PFSK-1 (cell line): ENCODE data around the gene CDK19.

Source experiments
- FOXP2 ChIP-seq: optimal IDR thresholded peaks from 2 replicates; pipeline ENCODE3; 2011; ENCODE audit warnings: borderline replicate concordance, control low read depth, inconsistent platforms; ENCODE audit not compliant: insufficient read depth; ENCODE audit errors: extremely low read length, extremely low read depth
- POLR2AphosphoS5 ChIP-seq: IDR thresholded peaks from 2 replicates; pipeline ENCODE4 v1.6.1; 2012; ENCODE audit warnings: low read depth, mild to moderate bottlenecking, control low read depth, low read length, moderate library complexity
- SIN3A ChIP-seq: IDR thresholded peaks from 2 replicates; pipeline ENCODE4 v1.6.1; 2012; ENCODE audit warnings: mild to moderate bottlenecking, low read length, moderate library complexity, borderline replicate concordance; ENCODE audit not compliant: insufficient read depth
- TAF1 ChIP-seq: IDR thresholded peaks from 2 replicates; pipeline ENCODE4 v1.6.1; 2012; ENCODE audit warnings: low read length, control low read depth, borderline replicate concordance; ENCODE audit not compliant: insufficient read depth
- TF ChIP-seq, protein P1 (sequence below), 2 experiments: IDR thresholded peaks; 2 replicates each; pipeline versions ENCODE4 v1.6.1 to v1.8.0; 2011 to 2012; ENCODE audit warnings: low read depth in 2 of 2, low read length in 2 of 2, control low read depth in 1 of 2, inconsistent platforms in 1 of 2, mild to moderate bottlenecking in 1 of 2, moderate library complexity in 1 of 2; ENCODE audit not compliant: insufficient read depth in 1 of 2

DNA sequence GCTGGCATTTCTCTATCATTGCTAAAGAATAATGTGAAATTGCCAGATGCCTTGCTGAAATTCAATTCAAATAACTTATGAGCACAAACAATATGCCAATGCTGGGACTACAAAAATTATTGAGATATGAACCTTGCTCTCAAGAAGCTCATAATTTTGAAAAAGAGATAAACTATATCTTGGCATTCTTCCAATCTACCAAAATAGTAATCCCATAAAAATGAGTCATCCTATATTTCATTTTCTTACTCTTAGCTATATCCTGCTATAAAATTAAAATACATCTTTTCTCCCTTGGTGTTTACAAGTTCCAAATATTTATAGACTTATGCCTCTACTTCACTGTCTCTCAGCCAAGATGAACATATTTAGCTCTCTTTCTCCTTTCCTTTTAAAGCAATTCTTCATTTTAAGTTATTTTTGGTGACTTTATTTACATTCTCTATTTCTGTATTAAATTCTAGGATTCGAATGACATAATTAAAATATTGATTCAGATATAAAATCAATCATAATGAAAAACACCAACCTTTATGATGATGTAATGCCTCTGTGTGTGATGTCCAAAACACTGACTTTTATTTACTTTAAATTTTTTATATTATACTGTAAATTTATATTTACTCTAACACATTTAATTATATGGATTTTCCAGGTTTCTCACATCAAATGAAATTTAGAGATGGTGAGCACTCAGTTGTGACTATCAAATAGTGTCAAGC, 152.6 kb downstream of the CDK19 start:
- TF ChIP-seq, protein P1, sequence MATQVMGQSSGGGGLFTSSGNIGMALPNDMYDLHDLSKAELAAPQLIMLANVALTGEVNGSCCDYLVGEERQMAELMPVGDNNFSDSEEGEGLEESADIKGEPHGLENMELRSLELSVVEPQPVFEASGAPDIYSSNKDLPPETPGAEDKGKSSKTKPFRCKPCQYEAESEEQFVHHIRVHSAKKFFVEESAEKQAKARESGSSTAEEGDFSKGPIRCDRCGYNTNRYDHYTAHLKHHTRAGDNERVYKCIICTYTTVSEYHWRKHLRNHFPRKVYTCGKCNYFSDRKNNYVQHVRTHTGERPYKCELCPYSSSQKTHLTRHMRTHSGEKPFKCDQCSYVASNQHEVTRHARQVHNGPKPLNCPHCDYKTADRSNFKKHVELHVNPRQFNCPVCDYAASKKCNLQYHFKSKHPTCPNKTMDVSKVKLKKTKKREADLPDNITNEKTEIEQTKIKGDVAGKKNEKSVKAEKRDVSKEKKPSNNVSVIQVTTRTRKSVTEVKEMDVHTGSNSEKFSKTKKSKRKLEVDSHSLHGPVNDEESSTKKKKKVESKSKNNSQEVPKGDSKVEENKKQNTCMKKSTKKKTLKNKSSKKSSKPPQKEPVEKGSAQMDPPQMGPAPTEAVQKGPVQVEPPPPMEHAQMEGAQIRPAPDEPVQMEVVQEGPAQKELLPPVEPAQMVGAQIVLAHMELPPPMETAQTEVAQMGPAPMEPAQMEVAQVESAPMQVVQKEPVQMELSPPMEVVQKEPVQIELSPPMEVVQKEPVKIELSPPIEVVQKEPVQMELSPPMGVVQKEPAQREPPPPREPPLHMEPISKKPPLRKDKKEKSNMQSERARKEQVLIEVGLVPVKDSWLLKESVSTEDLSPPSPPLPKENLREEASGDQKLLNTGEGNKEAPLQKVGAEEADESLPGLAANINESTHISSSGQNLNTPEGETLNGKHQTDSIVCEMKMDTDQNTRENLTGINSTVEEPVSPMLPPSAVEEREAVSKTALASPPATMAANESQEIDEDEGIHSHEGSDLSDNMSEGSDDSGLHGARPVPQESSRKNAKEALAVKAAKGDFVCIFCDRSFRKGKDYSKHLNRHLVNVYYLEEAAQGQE (IDR thresholded peaks at IDR 0.05; ENCODE audit: insufficient read depth in 1 of 2, low read depth in 2 of 2, low read length in 2 of 2) = no peak
- TF ChIP-seq TAF1 (no peak), FOXP2 (no peak), POLR2AphosphoS5 (no peak), SIN3A (no peak)
